Activated naive CD8-positive, alpha-beta T cell (primary cell): ENCODE data around the gene CBX1.
A peak's percentile ranks its signal among the peaks of the same experiment; 100 is the strongest.
"Not testable (repeated sequence)": the region's sequence is repeated elsewhere in the genome, so short reads cannot be mapped to it uniquely, and the experiment has no call there.

ENCODE experiments used
- H3K27ac Mint-ChIP-seq: one replicate; pipeline ENCODE4 v1.8.0; 2021; ENCODE audit warnings: mixed read lengths
- H3K27me3 Mint-ChIP-seq: one replicate; pipeline ENCODE4 v1.8.0; 2021; ENCODE audit warnings: mixed read lengths
- H3K36me3 Mint-ChIP-seq: one replicate; pipeline ENCODE4 v1.8.0; 2021; ENCODE audit warnings: mixed read lengths
- H3K4me1 Mint-ChIP-seq: one replicate; pipeline ENCODE4 v1.8.0; 2021; ENCODE audit warnings: low read depth, mixed read lengths
- H3K4me3 Mint-ChIP-seq: one replicate; pipeline ENCODE4 v1.8.0; 2021; ENCODE audit warnings: mild to moderate bottlenecking, mixed read lengths
- H3K9me3 Mint-ChIP-seq: one replicate; pipeline ENCODE4 v1.8.0; 2021; ENCODE audit warnings: low read depth, mixed read lengths

CBX1 gene

GRCh38 chr17:48038687-48039086, 62.6 kb downstream of the CBX1 start:
- H3K27ac Mint-ChIP-seq: no peak overlapping the region
- H3K4me3 Mint-ChIP-seq: peak overlapping the region; percentile 91
- H3K4me1 Mint-ChIP-seq: peaks cover 12% of the 10 kb centered on the region
- H3K9me3 Mint-ChIP-seq: no peaks in the 10 kb centered on the region
- no peaks in the 10 kb centered on the region for H3K36me3 Mint-ChIP-seq
- H3K27me3 Mint-ChIP-seq: peaks cover 9% of the 10 kb centered on the region

DNA sequence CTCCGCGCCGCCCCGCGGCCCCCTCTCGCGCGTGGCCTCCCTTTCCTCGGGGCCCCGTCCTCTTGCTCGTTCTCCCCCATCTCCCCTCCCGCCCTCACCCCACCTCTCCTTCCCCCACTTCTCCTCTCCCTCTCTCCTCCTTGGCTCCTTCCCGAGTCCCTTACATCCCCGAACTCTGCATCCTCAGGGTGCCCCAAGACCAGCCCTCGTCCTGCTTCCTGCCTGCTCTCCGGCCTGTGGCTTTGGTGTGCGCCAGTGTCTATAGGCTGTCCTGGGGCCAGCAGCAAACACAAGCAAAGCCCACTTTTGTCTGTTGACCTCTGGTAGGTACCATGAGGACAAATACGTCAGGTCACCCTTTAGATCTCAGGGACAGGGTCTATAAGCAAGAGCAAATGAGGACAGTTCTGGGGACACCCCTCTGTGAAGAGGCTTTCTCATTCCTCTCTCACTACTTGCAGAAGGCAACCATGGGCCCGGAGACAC, 63.4 kb downstream of the CBX1 start:
- Mint-ChIP-seq H3K36me3 (no peaks in the 10 kb centered on the region), H3K27ac (peak overlapping the region; percentile 71), H3K4me1 (peaks cover 12% of the 10 kb centered on the region), H3K27me3 (peaks cover 13% of the 10 kb centered on the region), H3K4me3 (peak overlapping the region; percentile 91), H3K9me3 (no peaks in the 10 kb centered on the region)

- Mint-ChIP-seq H3K27ac (peak within 1 kb of the TSS; percentile 71), H3K36me3 (no peaks in the 10 kb centered on the region), H3K27me3 (peaks cover 17% of the 10 kb centered on the region), H3K4me3 (peak within 1 kb of the TSS; percentile 91), H3K9me3 (no peaks in the 10 kb centered on the region), H3K4me1 (peaks cover 12% of the 10 kb centered on the region)
Observed at GRCh38 chr17:48037036-48037837, 64.0 kb downstream of the CBX1 start, which contains the start of gene COPZ2. COPZ2 (minus strand) TSS chr17:48037797; CDS start chr17:48037777, 20 bp downstream.

DNA sequence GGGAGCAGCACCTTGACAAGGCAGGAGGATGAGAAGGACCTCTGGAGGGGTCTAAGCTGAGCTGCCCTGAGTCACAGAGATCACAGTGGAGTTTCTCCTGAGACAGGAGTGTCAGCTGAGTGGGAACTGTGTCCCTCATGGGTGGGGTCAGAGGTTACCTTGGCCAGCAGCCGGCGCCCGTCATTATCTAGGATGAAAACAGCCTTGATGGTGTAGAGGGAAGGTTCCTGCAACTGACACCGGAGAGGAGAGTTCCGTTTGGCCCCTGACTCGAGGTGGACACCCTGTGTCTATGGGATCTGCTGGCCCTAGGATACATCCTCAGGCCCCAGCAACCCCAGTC, 64.6 kb downstream of the CBX1 start:
- H3K9me3 Mint-ChIP-seq: no peaks in the 10 kb centered on the region
- H3K4me3 Mint-ChIP-seq: peak overlapping the region; percentile 82
- peaks cover 12% of the 10 kb centered on the region for H3K4me1 Mint-ChIP-seq
- H3K27ac Mint-ChIP-seq: no peak overlapping the region
- H3K36me3 Mint-ChIP-seq: no peaks in the 10 kb centered on the region
- peaks cover 17% of the 10 kb centered on the region for H3K27me3 Mint-ChIP-seq

- H3K4me3 Mint-ChIP-seq, H3K9me3 Mint-ChIP-seq, H3K27ac Mint-ChIP-seq, H3K36me3 Mint-ChIP-seq: not testable (repeated sequence)
- peaks cover 21% of the 10 kb centered on the region for H3K27me3 Mint-ChIP-seq
- peaks cover 12% of the 10 kb centered on the region for H3K4me1 Mint-ChIP-seq
Observed at GRCh38 chr17:48034734-48035133, 66.5 kb downstream of the CBX1 start.

DNA sequence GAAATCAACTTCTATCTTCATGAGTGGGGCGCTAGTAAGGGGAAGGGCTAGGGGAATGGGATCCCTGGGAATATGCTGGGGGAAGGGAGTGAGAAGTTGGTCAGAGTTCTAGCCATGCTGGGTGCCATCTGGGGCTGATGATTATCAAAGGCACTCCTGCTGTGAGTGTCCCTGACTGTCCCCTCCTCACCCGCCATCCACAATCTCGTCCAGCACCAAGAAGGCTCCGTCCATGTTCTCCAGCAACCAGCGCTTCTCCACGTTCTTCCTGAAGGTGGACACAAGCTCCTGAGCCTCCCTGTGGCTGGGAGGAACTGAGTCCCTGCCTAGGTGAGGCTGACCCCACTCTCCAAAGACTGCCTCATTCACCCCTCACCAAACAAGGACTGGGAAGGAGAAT, 69.3 kb downstream of the CBX1 start:
- Mint-ChIP-seq H3K9me3 (no peaks in the 10 kb centered on the region), H3K27me3 (peaks cover 18% of the 10 kb centered on the region), H3K4me1 (peaks cover 4% of the 10 kb centered on the region), H3K4me3 (no peak overlapping the region), H3K36me3 (no peaks in the 10 kb centered on the region), H3K27ac (no peak overlapping the region)

DNA sequence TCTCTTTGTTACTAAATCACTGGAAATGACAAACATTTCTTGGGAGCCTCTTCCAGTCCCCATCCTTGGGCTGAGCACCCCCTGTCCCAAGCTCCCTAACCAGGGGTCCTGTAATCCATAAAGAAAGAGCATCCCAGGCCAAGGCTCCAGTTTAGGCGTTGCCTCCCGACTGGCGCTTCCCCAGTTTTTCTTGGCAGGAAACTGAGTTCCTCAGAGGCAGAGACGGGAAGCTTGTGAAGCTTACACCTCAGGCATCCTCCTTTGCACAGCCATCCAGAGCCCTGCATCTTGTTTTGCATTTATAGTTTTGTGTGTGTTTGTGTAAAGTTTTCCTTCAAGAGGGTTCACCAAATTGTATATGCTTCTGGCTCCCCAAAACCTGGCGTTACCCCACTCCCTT, 70.7 kb downstream of the CBX1 start:
- peaks cover 16% of the 10 kb centered on the region for H3K27me3 Mint-ChIP-seq
- no peak overlapping the region for H3K4me3 Mint-ChIP-seq
- no peaks in the 10 kb centered on the region for H3K9me3 Mint-ChIP-seq
- H3K4me1 Mint-ChIP-seq: peaks cover 13% of the 10 kb centered on the region
- H3K36me3 Mint-ChIP-seq: no peaks in the 10 kb centered on the region
- no peak overlapping the region for H3K27ac Mint-ChIP-seq

DNA sequence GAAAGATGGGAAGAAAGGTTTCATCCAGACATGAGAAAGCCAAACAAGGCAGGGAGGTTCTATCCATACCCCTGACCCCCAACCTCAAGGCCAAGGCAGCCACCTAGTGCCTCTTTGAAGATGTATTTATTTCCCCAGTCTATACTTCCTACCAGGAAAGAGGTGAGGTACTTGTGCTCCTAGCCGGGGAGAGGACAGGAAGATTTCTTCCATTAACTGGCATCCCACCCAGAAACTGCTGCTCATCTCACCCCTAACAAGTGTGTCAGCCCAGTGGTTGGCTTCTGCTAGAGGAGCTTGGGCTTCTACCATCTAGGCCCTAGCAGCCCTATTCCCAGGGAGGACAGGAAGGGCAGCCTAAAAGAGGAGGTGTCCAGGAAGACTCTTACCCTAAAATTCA, 72.5 kb downstream of the CBX1 start:
- Mint-ChIP-seq H3K9me3 (no peaks in the 10 kb centered on the region), H3K36me3 (no peaks in the 10 kb centered on the region), H3K27ac (no peak overlapping the region), H3K4me1 (peaks cover 24% of the 10 kb centered on the region), H3K4me3 (no peak overlapping the region), H3K27me3 (peaks cover 21% of the 10 kb centered on the region)

DNA sequence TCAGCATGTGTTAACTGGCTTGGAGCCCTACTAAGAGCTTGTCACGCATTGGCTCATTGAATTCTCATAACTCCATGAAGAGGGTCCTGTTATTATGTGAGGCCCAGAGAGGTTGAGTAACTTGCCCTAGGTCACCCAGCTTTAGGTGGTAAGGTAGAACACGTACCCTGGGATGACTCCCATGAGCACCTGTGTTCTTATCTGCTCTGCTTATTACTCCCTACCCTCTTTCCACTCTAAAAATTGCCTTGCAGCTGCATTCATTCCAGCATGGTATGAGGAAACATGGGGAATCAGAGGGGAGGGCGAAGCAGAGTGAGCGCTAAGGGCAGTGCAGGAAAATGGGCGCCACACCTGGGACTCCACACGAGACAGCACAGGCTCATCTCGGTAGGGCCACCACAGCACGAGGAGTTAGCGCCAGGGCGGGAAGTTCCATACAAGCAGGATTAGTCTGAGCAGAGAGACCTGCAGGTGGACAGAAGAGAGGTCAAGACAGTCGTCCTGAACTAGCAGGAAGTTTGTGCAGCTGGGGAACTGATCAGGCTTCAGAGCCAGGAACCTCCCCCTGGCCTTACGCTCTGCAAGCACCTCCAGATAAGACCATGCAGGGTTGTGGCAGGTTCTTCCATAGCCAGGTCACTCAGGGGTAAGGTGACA, 73.8 kb downstream of the CBX1 start:
- Mint-ChIP-seq H3K9me3 (no peaks in the 10 kb centered on the region), H3K27ac (no peak overlapping the region), H3K4me1 (peaks cover 27% of the 10 kb centered on the region), H3K36me3 (no peaks in the 10 kb centered on the region), H3K4me3 (no peak overlapping the region), H3K27me3 (peaks cover 17% of the 10 kb centered on the region)

- Mint-ChIP-seq H3K36me3 (no peaks in the 10 kb centered on the region), H3K27ac (no peak overlapping the region), H3K4me3 (peak overlapping the region; percentile 53), H3K4me1 (peaks cover 27% of the 10 kb centered on the region), H3K9me3 (no peaks in the 10 kb centered on the region), H3K27me3 (peaks cover 19% of the 10 kb centered on the region)
Observed at GRCh38 chr17:48026502-48027321, 74.6 kb downstream of the CBX1 start.

- H3K9me3 Mint-ChIP-seq: no peaks in the 10 kb centered on the region
- H3K27ac Mint-ChIP-seq: no peak overlapping the region
- no peaks in the 10 kb centered on the region for H3K36me3 Mint-ChIP-seq
- H3K27me3 Mint-ChIP-seq: peaks cover 19% of the 10 kb centered on the region
- H3K4me1 Mint-ChIP-seq: peaks cover 27% of the 10 kb centered on the region
- H3K4me3 Mint-ChIP-seq: peak overlapping the region; percentile 90
Observed at GRCh38 chr17:48025904-48026501, 75.3 kb downstream of the CBX1 start.

DNA sequence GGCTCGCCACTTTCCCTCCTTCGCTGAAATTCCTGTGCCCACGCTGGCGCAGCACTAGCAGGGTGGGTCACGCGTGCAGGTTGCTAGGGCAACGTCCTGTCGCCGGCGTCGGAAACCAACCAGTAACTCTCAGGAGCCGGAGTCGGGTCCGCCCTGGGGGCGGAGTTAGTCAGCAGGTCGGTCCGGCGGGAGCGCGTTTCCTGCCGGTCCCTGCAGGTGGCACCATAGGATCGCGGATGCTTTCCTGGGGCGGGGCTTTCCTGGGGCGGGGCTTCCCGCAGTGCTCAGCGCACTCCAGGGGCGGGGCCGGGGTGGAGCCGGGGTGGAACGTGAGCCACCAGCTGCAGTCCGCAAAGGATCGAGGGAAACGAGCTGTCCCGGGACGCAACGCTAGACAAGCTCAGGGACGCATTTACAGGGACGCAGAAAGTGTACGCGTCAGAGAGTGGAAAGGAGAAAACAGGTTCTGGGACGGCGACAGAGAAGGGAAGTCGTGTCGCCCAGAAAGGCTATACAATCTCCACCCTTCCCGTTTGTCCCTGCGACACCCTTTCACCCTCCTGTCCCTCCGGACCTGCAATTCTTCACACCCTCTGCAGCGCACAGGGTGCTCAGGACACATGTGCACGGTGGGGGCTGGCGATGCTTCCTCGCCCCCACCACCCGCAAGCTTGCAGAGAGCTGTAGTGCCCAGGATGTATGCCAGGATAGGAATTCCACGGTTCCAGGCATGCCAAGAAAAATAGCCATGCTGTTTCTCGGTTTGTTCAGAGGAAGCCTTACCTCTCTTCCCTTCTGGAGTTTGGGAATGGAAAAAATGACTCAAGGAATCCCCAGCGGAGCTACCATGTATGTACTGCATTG, 76.0 kb downstream of the CBX1 start:
- Mint-ChIP-seq H3K36me3 (no peaks in the 10 kb centered on the region), H3K27ac (peak overlapping the region; percentile 56), H3K4me1 (peaks cover 27% of the 10 kb centered on the region), H3K4me3 (peak overlapping the region; percentile 90), H3K27me3 (peaks cover 19% of the 10 kb centered on the region), H3K9me3 (no peaks in the 10 kb centered on the region)

- H3K27me3 Mint-ChIP-seq: peaks cover 19% of the 10 kb centered on the region
- H3K9me3 Mint-ChIP-seq: no peaks in the 10 kb centered on the region
- H3K36me3 Mint-ChIP-seq: no peaks in the 10 kb centered on the region
- peak overlapping the region; percentile 90 for H3K4me3 Mint-ChIP-seq
- peaks cover 27% of the 10 kb centered on the region for H3K4me1 Mint-ChIP-seq
- peak overlapping the region; percentile 56 for H3K27ac Mint-ChIP-seq
Observed at GRCh38 chr17:48024149-48025039, 76.9 kb downstream of the CBX1 start.
